HG03565 (cell line): Measurements from ENCODE around the gene MIPOL1.
"Not testable (repeated sequence)": the region's sequence is repeated elsewhere in the genome, so short reads cannot be mapped to it uniquely, and the experiment has no call there.

Experiments used
- ATAC-seq: cut with Tn5 transposase; IDR thresholded peaks from one replicate; pipeline ENCODE4 v1.9.1; 2021; ENCODE audit warnings: mild to moderate bottlenecking, moderate library complexity; ENCODE audit not compliant: unreplicated experiment

The MIPOL1 gene

GRCh38 chr14:37437490-37437889 lies 239.8 kb downstream of the MIPOL1 start:
- no peak for ATAC-seq

GRCh38 chr14:37438444-37438843 lies 240.7 kb downstream of the MIPOL1 start:
- ATAC-seq = no peak

- no peak for ATAC-seq
These were observed 245.7 kb downstream of the MIPOL1 start for GRCh38 chr14:37443461-37443860.

- no peak for ATAC-seq
These were observed 250.2 kb downstream of the MIPOL1 start for GRCh38 chr14:37447883-37448391.

GRCh38 chr14:37452323-37452722 lies 254.6 kb downstream of the MIPOL1 start:
- no peak for ATAC-seq

- no peak for ATAC-seq
These were observed 256.2 kb downstream of the MIPOL1 start for GRCh38 chr14:37453985-37454384.

GRCh38 chr14:37457334-37457733 lies 259.6 kb downstream of the MIPOL1 start:
- no peak for ATAC-seq

GRCh38 chr14:37462426-37462825 lies 264.7 kb downstream of the MIPOL1 start:
- not testable (repeated sequence) for ATAC-seq

GRCh38 chr14:37464192-37464858 lies 266.6 kb downstream of the MIPOL1 start:
- ATAC-seq = no peak

- no peak for ATAC-seq
These were observed 268.4 kb downstream of the MIPOL1 start for GRCh38 chr14:37466003-37466622.

- ATAC-seq = no peak
These were observed 268.9 kb downstream of the MIPOL1 start for GRCh38 chr14:37466623-37467088.

- no peak for ATAC-seq
These were observed 271.9 kb downstream of the MIPOL1 start for GRCh38 chr14:37469650-37470049.

GRCh38 chr14:37470251-37470650 lies 272.5 kb downstream of the MIPOL1 start:
- no peak for ATAC-seq

- ATAC-seq = no peak
These were observed 275.2 kb downstream of the MIPOL1 start for GRCh38 chr14:37472906-37473305.

GRCh38 chr14:37474191-37474590 lies 276.5 kb downstream of the MIPOL1 start:
- no peak for ATAC-seq

GRCh38 chr14:37480446-37481290 lies 282.9 kb downstream of the MIPOL1 start:
- no peak for ATAC-seq

GRCh38 chr14:37482428-37482827 lies 284.7 kb downstream of the MIPOL1 start:
- no peak for ATAC-seq

GRCh38 chr14:37483672-37484071 lies 285.9 kb downstream of the MIPOL1 start:
- no peak for ATAC-seq

GRCh38 chr14:37490607-37491006 lies 292.9 kb downstream of the MIPOL1 start:
- ATAC-seq = no peak

GRCh38 chr14:37491076-37491475 lies 293.3 kb downstream of the MIPOL1 start:
- ATAC-seq = no peak

GRCh38 chr14:37493606-37494005 lies 295.9 kb downstream of the MIPOL1 start:
- ATAC-seq = no peak
